Lower lobe of right lung (tissue), 2 donors: Measurements from ENCODE around the gene GNGT2. TPM values are rescaled to one million over a fixed set of nuclear protein-coding genes. Genes with fewer than 3 reads are reported as not detected.
A peak's percentile ranks its signal among the peaks of the same experiment; 100 is the strongest.

Experiments used
- ATAC-seq, 2 donors: fragments of 200-7000 bp; cut with Tn5 transposase; one replicate each; pipeline ENCODE4 v1.9.1; 2020 to 2022; ENCODE audit warnings: mild to moderate bottlenecking in 2 of 2, moderate library complexity in 2 of 2
- DNase-seq: peaks from one replicate; pipeline ENCODE4 v3.0.0-alpha.2; 2020
- H3K27ac ChIP-seq: fragments of 200-600 bp; one replicate; pipeline ENCODE4 v1.8.0; 2022
- H3K27me3 ChIP-seq: fragments of 200-600 bp; one replicate; pipeline ENCODE4 v1.8.0; 2022; ENCODE audit warnings: low read depth
- H3K36me3 ChIP-seq: fragments of 200-600 bp; one replicate; pipeline ENCODE4 v1.8.0; 2022; ENCODE audit warnings: mild to moderate bottlenecking
- H3K4me1 ChIP-seq: fragments of 200-600 bp; one replicate; pipeline ENCODE4 v1.8.0; 2022
- H3K4me3 ChIP-seq: fragments of 200-600 bp; one replicate; pipeline ENCODE4 v1.8.0; 2022; ENCODE audit warnings: mild to moderate bottlenecking
- H3K9me3 ChIP-seq: fragments of 200-600 bp; one replicate; pipeline ENCODE4 v1.8.0; 2022
- CTCF ChIP-seq: fragments of 200-600 bp; IDR thresholded peaks from one replicate; pipeline ENCODE4 v1.8.0; 2022; ENCODE audit warnings: antibody characterized with exemption, mild to moderate bottlenecking
- intact Hi-C: fragments of 100-400 bp; cut with DNase I; formaldehyde crosslinking; loops from one replicate; pipeline ENCODE4 v1.11.0; 2022
- long read RNA-seq: library from polyadenylated mRNA; unstranded; transcript quantifications from one replicate; pipeline ENCODE4 v2.0.0, GENCODE V29; 2021
- total RNA-seq: library from RNA; stranded (reverse); fragmentation: NEBNext Ultra II Directional; extraction: Animal tissue kit (Norgen Biotek cat#: 25700); gene quantifications from one replicate; pipeline ENCODE4 v1.2.1, GENCODE V29; 2021
- donor health status: DM: no; HTN: yes; CAD: no; lungs with severe emphysema.

Gene GNGT2
- total RNA-seq = 21.1 TPM
- long read RNA-seq, partial matches to known transcripts = 0 of 6 reads
- long read RNA-seq, other reads (novel, unspliced or antisense) = 5 of 6 reads

- Histone ChIP-seq H3K27ac (peak within 1 kb of the TSS; percentile 80), H3K4me3 (peak within 1 kb of the TSS; percentile 64), H3K4me1 (peaks cover 45% of the 10 kb centered on the region), H3K27me3 (no peaks in the 10 kb centered on the region), H3K9me3 (no peaks in the 10 kb centered on the region), H3K36me3 (no peaks in the 10 kb centered on the region)
- peak; percentile 59 for DNase-seq
- no peak for TF ChIP-seq CTCF
- ATAC-seq = peak; percentile 69 to 72
- intact Hi-C loops = no loop called here
These were observed at the start of gene GNGT2, which contains the start of gene ABI3 for GRCh38 chr17:49210158-49211029. TSS of gene GNGT2 (minus strand) at chr17:49210574. CDS start at chr17:49207422, 3,152 bp downstream. TSS of gene ABI3 (plus strand) at chr17:49210707. CDS start at chr17:49210725, 18 bp downstream.

GRCh38 chr17:49259663-49260010 is 49.3 kb upstream of the GNGT2 start:
- Histone ChIP-seq H3K4me3 (peak overlapping the region; percentile 62), H3K27me3 (no peaks in the 10 kb centered on the region), H3K9me3 (no peaks in the 10 kb centered on the region), H3K4me1 (peaks cover 18% of the 10 kb centered on the region), H3K36me3 (no peaks in the 10 kb centered on the region), H3K27ac (peak overlapping the region; percentile 79)
- ATAC-seq (no peak), DNase-seq (no peak)
- intact Hi-C loops = no loop called here
- no peak for TF ChIP-seq CTCF

GRCh38 chr17:49258394-49258793 is 48.0 kb upstream of the GNGT2 start:
- H3K36me3 ChIP-seq = no peaks in the 10 kb centered on the region
- DNase-seq (no peak), ATAC-seq (no peak)
- H3K4me3 ChIP-seq = no peak overlapping the region
- H3K27ac ChIP-seq = no peak overlapping the region
- TF ChIP-seq CTCF = no peak
- H3K9me3 ChIP-seq = no peaks in the 10 kb centered on the region
- no peaks in the 10 kb centered on the region for H3K27me3 ChIP-seq
- peaks cover 18% of the 10 kb centered on the region for H3K4me1 ChIP-seq
- intact Hi-C loops = no loop called here

- intact Hi-C loops = no loop called here
- H3K27me3 ChIP-seq = no peaks in the 10 kb centered on the region
These were observed 44.8 kb upstream of the GNGT2 start for GRCh38 chr17:49255125-49255524.

GRCh38 chr17:49254066-49254465 is 43.7 kb upstream of the GNGT2 start:
- intact Hi-C loops = no loop called here

More at GRCh38 chr17:49255125-49255524, 44.8 kb upstream of the GNGT2 start:
- Histone ChIP-seq H3K9me3 (no peaks in the 10 kb centered on the region), H3K4me3 (no peak overlapping the region), H3K4me1 (peaks cover 9% of the 10 kb centered on the region), H3K36me3 (no peaks in the 10 kb centered on the region), H3K27ac (no peak overlapping the region)
- no peak for TF ChIP-seq CTCF
- DNase-seq (no peak), ATAC-seq (no peak)

More at GRCh38 chr17:49254066-49254465, 43.7 kb upstream of the GNGT2 start:
- peaks cover 5% of the 10 kb centered on the region for H3K27me3 ChIP-seq
- no peak overlapping the region for H3K4me3 ChIP-seq
- DNase-seq (no peak), ATAC-seq (no peak)
- H3K4me1 ChIP-seq = no peaks in the 10 kb centered on the region
- H3K9me3 ChIP-seq = no peaks in the 10 kb centered on the region
- TF ChIP-seq CTCF = no peak
- no peak overlapping the region for H3K27ac ChIP-seq
- no peaks in the 10 kb centered on the region for H3K36me3 ChIP-seq
